Liver (tissue), 9 donors: ENCODE measurements around the gene ADARB1. TPM values are rescaled to one million over a fixed set of nuclear protein-coding genes. Genes with fewer than 3 reads are reported as not detected.

Experiments
- DNase-seq: peaks from one replicate; pipeline ENCODE4 v3.0.0-alpha.2; 2017; ENCODE audit warnings: low spot score
- H3K27ac ChIP-seq, 2 donors: one replicate each; pipeline ENCODE4 v1.7.0; 2013; ENCODE audit warnings: inconsistent platforms in 2 of 2, low read length in 2 of 2, control low read depth in 1 of 2, low read depth in 1 of 2, mild to moderate bottlenecking in 1 of 2
- H3K27me3 ChIP-seq, 4 donors: one replicate each; pipeline versions ENCODE4 v1.6.1 to v1.7.0; 2013; ENCODE audit warnings: low read length in 3 of 4, inconsistent platforms in 1 of 4, mild to moderate bottlenecking in 1 of 4, moderate library complexity in 1 of 4; ENCODE audit not compliant: control insufficient read depth in 4 of 4, insufficient read depth in 4 of 4
- H3K36me3 ChIP-seq, 4 donors: one replicate each; pipeline versions ENCODE4 v1.6.1 to v1.7.0; 2013; ENCODE audit warnings: low read length in 3 of 4, mild to moderate bottlenecking in 3 of 4, low read depth in 1 of 4, moderate library complexity in 1 of 4; ENCODE audit not compliant: control insufficient read depth in 4 of 4, insufficient read depth in 3 of 4
- H3K4me1 ChIP-seq, 4 donors: one replicate each; pipeline versions ENCODE4 v1.6.1 to v1.7.0; 2013; ENCODE audit warnings: low read length in 3 of 4, mild to moderate bottlenecking in 3 of 4, moderate library complexity in 1 of 4; ENCODE audit not compliant: control insufficient read depth in 4 of 4, insufficient read depth in 4 of 4
- H3K4me3 ChIP-seq, 3 donors: one replicate each; pipeline versions ENCODE4 v1.6.1 to v1.7.0; 2013; ENCODE audit warnings: low read length in 3 of 3, control low read depth in 1 of 3, low read depth in 1 of 3, mild to moderate bottlenecking in 1 of 3
- H3K9ac ChIP-seq, 2 donors: one replicate each; pipeline ENCODE4 v1.7.0; 2013; ENCODE audit warnings: low read length in 2 of 2, mild to moderate bottlenecking in 2 of 2, moderate library complexity in 2 of 2, control low read depth in 1 of 2, low read depth in 1 of 2
- H3K9me3 ChIP-seq, 4 donors: one replicate each; pipeline versions ENCODE4 v1.6.1 to v1.7.0; 2013; ENCODE audit warnings: low read length in 3 of 4; ENCODE audit not compliant: control insufficient read depth in 4 of 4
- CTCF ChIP-seq: fragments of 150-350 bp; IDR thresholded peaks from 2 replicates; pipeline ENCODE4 v1.5.1; 2017; ENCODE audit warnings: improper control_type of control experiment, low read depth, low read length; ENCODE audit not compliant: missing input control
- EGR1 ChIP-seq, 2 donors: IDR thresholded peaks; 2 replicates each; pipeline ENCODE4 v1.6.1; 2016 to 2018; ENCODE audit warnings: antibody characterized with exemption in 2 of 2, low read depth in 2 of 2
- FOXA1 ChIP-seq: IDR thresholded peaks from 2 replicates; pipeline ENCODE4 v1.6.1; 2016; ENCODE audit warnings: antibody characterized with exemption
- FOXA2 ChIP-seq: IDR thresholded peaks from 2 replicates; pipeline ENCODE4 v1.6.1; 2016; ENCODE audit warnings: antibody characterized with exemption
- GABPA ChIP-seq, 2 donors: IDR thresholded peaks in 1 of 2; conservative IDR thresholded peaks in 1 of 2; 2 replicates each; pipeline ENCODE4 v1.6.1; 2016; ENCODE audit warnings: antibody characterized with exemption in 2 of 2, mild to moderate bottlenecking in 1 of 2, moderate library complexity in 1 of 2
- HNF4A ChIP-seq, 2 donors: conservative IDR thresholded peaks; 2 replicates each; pipeline ENCODE4 v1.6.1; 2016; ENCODE audit warnings: antibody characterized with exemption in 2 of 2, mild to moderate bottlenecking in 2 of 2
- HNF4G ChIP-seq: IDR thresholded peaks from 2 replicates; pipeline ENCODE4 v1.6.1; 2016; ENCODE audit warnings: antibody characterized with exemption
- JUND ChIP-seq, 2 donors: IDR thresholded peaks; 2 replicates each; pipeline ENCODE4 v1.6.1; 2016; ENCODE audit warnings: antibody characterized with exemption in 2 of 2
- NR2F2 ChIP-seq: IDR thresholded peaks from 2 replicates; pipeline ENCODE4 v1.6.1; 2016; ENCODE audit warnings: antibody characterized with exemption
- RAD21 ChIP-seq, 2 donors: IDR thresholded peaks; 2 replicates each; pipeline ENCODE4 v1.6.1; 2016; ENCODE audit warnings: antibody characterized with exemption in 2 of 2, mild to moderate bottlenecking in 2 of 2
- RXRA ChIP-seq, 2 donors: IDR thresholded peaks; 2 replicates each; pipeline ENCODE4 v1.6.1; 2017 to 2018; ENCODE audit warnings: antibody characterized with exemption in 2 of 2, mild to moderate bottlenecking in 1 of 2
- SP1 ChIP-seq: IDR thresholded peaks from 2 replicates; pipeline ENCODE4 v1.6.1; 2018; ENCODE audit warnings: antibody characterized with exemption, mild to moderate bottlenecking
- TAF1 ChIP-seq: conservative IDR thresholded peaks from 2 replicates; pipeline ENCODE4 v1.6.1; 2016; ENCODE audit warnings: antibody characterized with exemption, mild to moderate bottlenecking
- YY1 ChIP-seq: IDR thresholded peaks from 2 replicates; pipeline ENCODE4 v1.6.1; 2016; ENCODE audit warnings: antibody characterized with exemption, mild to moderate bottlenecking
- ZBTB33 ChIP-seq: IDR thresholded peaks from 2 replicates; pipeline ENCODE4 v1.6.1; 2016; ENCODE audit warnings: antibody characterized with exemption
- WGBS: extraction: QIAGEN DNeasy Blood & Tissue Kit; methylation state at CpG from one replicate; pipeline ENCODE4 v1.1.7; 2013; 5-methylcytosine and 5-hydroxymethylcytosine counted together
- polyA plus RNA-seq, 2 donors: library from polyadenylated mRNA; stranded (reverse) in 1 of 2; unstranded in 1 of 2; fragments of 200-250 nt in 1 of 2; fragments of >200 nt in 1 of 2; fragmentation: Nextera tagmentation in 1 of 2; extraction: Ambion mirVana in 1 of 2; gene quantifications; one replicate each; pipeline versions ENCODE4 v1.2.1 to v1.2.3, GENCODE V29; 2013 to 2015
- total RNA-seq, 2 donors: library from RNA; depleted of rRNA; stranded (reverse); fragments of >200 nt; gene quantifications; one replicate each; pipeline ENCODE4 v1.2.3, GENCODE V29; 2014
- TF ChIP-seq, protein P1 (sequence below): IDR thresholded peaks from 2 replicates; pipeline ENCODE4 v1.6.1; 2016; ENCODE audit warnings: antibody characterized with exemption, mild to moderate bottlenecking
- TF ChIP-seq, protein P2 (sequence below): IDR thresholded peaks from 2 replicates; pipeline ENCODE4 v1.6.1; 2016; ENCODE audit warnings: antibody characterized with exemption
- TF ChIP-seq, protein P3 (sequence below): IDR thresholded peaks from 2 replicates; pipeline ENCODE4 v1.6.1; 2016; ENCODE audit warnings: antibody characterized with exemption
- donor health status: healthy.
- donor health status: healthy.
- donor health status: healthy.
- donor health status: healthy.
- donor health status: healthy.

ADARB1 gene
- total and polyA plus RNA-seq, 4 donors, result 1.6 to 7.8 (median 2.9) TPM

DNA sequence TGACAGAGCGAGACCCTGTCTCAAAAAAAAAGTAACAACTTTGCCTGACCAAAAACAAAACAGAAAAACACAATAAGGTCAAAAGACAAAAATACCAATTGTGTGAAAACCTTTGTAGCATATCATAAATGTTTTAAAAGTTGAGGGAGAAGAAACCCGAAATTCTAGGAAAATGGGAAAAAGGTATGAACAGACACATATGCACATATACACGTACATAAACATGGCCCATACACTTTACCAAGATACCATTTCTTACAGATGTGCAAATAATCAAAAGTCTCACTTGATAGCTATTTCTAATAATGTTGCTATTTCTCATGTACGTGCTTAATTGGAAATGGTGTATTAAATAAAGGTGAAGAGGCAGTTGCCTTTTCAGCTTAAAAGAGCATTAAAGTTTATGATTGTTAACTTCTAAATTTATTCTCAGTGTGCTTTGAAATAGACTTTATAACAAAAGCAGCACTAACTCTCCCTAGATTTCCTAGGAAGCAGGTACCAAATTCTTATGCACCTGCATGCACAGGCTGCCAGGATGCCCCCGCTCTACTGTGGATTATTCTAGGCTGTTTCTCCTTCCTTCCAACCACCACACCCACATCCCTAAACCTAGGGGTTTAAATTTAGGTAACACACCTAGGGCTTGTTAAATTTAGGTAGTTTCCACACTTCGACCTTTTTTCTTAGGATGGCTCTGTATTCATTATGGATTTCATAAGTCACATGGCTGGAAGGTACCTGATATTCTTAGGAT, 33.8 kb downstream of the ADARB1 start:
- WGBS, result 96% methylated on average over 6 of the region's 6 CpGs
- peaks cover 0 to 11% (median 6%) of the 10 kb centered on the region in 4 donors for H3K4me1 ChIP-seq
- no peak for DNase-seq

More for the DNA sequence above, 33.8 kb downstream of the ADARB1 start:
- Histone ChIP-seq H3K27me3 (no peaks in the 10 kb centered on the region), H3K36me3 (no peaks in the 10 kb centered on the region), H3K27ac (no peak overlapping the region), H3K4me3 (no peak overlapping the region), H3K9me3 (no peaks in the 10 kb centered on the region), H3K9ac (no peak overlapping the region)
- no peak for TF ChIP-seq CTCF
- TF ChIP-seq, protein P1, sequence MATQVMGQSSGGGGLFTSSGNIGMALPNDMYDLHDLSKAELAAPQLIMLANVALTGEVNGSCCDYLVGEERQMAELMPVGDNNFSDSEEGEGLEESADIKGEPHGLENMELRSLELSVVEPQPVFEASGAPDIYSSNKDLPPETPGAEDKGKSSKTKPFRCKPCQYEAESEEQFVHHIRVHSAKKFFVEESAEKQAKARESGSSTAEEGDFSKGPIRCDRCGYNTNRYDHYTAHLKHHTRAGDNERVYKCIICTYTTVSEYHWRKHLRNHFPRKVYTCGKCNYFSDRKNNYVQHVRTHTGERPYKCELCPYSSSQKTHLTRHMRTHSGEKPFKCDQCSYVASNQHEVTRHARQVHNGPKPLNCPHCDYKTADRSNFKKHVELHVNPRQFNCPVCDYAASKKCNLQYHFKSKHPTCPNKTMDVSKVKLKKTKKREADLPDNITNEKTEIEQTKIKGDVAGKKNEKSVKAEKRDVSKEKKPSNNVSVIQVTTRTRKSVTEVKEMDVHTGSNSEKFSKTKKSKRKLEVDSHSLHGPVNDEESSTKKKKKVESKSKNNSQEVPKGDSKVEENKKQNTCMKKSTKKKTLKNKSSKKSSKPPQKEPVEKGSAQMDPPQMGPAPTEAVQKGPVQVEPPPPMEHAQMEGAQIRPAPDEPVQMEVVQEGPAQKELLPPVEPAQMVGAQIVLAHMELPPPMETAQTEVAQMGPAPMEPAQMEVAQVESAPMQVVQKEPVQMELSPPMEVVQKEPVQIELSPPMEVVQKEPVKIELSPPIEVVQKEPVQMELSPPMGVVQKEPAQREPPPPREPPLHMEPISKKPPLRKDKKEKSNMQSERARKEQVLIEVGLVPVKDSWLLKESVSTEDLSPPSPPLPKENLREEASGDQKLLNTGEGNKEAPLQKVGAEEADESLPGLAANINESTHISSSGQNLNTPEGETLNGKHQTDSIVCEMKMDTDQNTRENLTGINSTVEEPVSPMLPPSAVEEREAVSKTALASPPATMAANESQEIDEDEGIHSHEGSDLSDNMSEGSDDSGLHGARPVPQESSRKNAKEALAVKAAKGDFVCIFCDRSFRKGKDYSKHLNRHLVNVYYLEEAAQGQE, result no peak
- no peak for TF ChIP-seq HNF4G
- no peak for TF ChIP-seq FOXA2
- no peak for TF ChIP-seq NR2F2
- no peak for TF ChIP-seq YY1
- TF ChIP-seq RAD21 (IDR thresholded peaks at IDR 0.05), result no peak
- no peak for TF ChIP-seq JUND (IDR thresholded peaks at IDR 0.05)
- no peak for TF ChIP-seq RXRA (IDR thresholded peaks at IDR 0.05)
- TF ChIP-seq ZBTB33, result no peak
- TF ChIP-seq EGR1 (IDR thresholded peaks at IDR 0.05; ENCODE audit: low read depth in 2 of 2), result no peak
- no peak for TF ChIP-seq HNF4A (conservative IDR thresholded peaks at IDR 0.05)
- TF ChIP-seq, protein P2, sequence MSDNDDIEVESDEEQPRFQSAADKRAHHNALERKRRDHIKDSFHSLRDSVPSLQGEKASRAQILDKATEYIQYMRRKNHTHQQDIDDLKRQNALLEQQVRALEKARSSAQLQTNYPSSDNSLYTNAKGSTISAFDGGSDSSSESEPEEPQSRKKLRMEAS, result no peak
- no peak for TF ChIP-seq GABPA (IDR thresholded peaks at IDR 0.05 in 1 of 2, conservative IDR thresholded peaks at IDR 0.05 in 1 of 2)
- TF ChIP-seq TAF1, result no peak
- TF ChIP-seq, protein P3, sequence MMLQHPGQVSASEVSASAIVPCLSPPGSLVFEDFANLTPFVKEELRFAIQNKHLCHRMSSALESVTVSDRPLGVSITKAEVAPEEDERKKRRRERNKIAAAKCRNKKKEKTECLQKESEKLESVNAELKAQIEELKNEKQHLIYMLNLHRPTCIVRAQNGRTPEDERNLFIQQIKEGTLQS, result no peak
- TF ChIP-seq FOXA1, result no peak
- no peak for TF ChIP-seq SP1
